GM21447 (cell line): ENCODE results near the gene NXPE3.
A peak's percentile ranks its signal among the peaks of the same experiment; 100 is the strongest.
"Not testable (repeated sequence)": the region's sequence is repeated elsewhere in the genome, so short reads cannot be mapped to it uniquely, and the experiment has no call there.

ENCODE experiments used
- ATAC-seq: cut with Tn5 transposase; IDR thresholded peaks from one replicate; pipeline ENCODE4 v1.9.1; 2021; ENCODE audit not compliant: unreplicated experiment

NXPE3 gene

GRCh38 chr3:101779047-101779821, at the start of gene NXPE3:
Gene NXPE3 (plus strand): TSS chr3:101779211. CDS start chr3:101785597, 6,386 bp downstream.
- ATAC-seq = peak; percentile 91

DNA sequence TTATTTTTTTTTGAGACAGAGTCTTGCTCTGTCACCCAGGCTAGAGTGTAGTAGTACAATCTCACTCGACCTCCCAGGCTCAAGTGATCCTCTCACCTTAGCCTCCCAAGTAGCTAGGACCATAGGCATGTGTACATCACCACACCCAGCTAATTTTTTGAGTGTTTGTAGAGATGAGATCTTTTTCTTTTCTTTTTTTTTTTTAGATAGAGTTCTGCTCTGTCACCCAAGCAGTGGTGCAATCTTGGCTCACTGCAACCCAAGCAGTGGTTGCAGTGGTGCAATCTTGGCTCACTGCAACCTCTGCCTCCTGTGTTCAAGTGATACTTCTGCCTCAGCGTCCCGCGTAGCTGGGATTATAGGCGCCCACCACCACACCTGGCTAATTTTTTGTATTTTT, 49.4 kb upstream of the NXPE3 start:
- ATAC-seq = no peak

DNA sequence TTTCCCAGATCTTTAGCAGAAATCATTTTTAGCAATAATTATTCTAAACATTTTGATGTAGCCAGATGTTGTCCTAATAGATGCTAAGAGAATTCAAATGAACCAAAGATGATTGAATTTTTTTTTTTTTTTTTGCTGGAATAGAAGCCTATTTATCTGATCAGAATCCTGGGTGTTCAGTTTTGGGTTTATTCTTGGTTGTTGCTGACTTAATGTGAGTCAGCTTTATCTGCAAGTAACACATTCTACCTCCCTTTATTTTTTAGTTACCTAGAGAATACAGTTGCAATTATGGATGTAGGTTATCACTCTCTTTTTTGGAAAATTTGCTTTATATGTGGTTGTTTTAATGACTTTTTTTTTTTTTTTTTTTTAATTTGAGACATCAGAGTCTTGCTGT, 48.2 kb upstream of the NXPE3 start:
- ATAC-seq = no peak

DNA sequence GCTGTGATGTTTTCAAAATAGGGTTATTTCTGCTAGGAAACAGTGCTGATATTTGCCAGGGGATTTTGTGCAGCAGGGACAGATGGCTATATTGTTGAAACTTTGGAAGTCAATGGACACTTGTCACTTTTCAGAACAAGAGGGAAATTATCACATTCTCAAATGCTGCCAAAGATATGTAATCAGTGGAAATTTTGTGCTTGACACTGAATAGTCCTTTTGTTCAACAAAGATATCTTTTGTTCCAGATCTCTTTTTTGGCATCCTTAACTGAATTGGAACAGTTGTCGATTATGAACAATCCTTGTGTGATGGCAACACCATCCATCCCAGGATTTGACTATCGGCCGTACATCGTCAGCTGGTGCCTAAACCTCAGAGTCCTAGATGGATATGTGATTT, 46.8 kb upstream of the NXPE3 start:
- no peak for ATAC-seq

DNA sequence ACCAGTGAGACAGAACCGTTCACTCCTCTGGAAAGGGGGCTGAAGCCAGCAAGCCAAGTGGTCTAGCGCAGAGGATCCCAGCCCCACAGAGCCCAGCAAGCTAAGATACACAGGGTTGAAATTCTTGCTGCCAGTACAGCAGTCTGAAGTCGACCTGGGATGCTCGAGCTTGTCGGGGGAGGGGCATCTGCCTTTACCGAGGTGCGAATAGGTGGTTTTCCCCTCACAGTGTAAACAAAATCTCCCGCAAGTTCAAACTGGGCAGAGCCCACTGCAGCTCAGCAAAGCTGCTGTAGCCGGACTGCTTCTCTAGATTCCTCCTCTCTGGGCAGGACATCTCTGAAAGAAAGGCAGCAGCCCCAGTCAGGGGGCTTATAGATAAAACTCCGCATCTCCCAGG, 43.2 kb upstream of the NXPE3 start:
- ATAC-seq = no peak

- not testable (repeated sequence) for ATAC-seq
Observed at GRCh38 chr3:101741914-101742313, 37.1 kb upstream of the NXPE3 start.

- ATAC-seq = no peak
Observed at GRCh38 chr3:101744811-101745210, 34.2 kb upstream of the NXPE3 start.

- ATAC-seq = not testable (repeated sequence)
Observed at GRCh38 chr3:101745934-101746333, 33.1 kb upstream of the NXPE3 start.

DNA sequence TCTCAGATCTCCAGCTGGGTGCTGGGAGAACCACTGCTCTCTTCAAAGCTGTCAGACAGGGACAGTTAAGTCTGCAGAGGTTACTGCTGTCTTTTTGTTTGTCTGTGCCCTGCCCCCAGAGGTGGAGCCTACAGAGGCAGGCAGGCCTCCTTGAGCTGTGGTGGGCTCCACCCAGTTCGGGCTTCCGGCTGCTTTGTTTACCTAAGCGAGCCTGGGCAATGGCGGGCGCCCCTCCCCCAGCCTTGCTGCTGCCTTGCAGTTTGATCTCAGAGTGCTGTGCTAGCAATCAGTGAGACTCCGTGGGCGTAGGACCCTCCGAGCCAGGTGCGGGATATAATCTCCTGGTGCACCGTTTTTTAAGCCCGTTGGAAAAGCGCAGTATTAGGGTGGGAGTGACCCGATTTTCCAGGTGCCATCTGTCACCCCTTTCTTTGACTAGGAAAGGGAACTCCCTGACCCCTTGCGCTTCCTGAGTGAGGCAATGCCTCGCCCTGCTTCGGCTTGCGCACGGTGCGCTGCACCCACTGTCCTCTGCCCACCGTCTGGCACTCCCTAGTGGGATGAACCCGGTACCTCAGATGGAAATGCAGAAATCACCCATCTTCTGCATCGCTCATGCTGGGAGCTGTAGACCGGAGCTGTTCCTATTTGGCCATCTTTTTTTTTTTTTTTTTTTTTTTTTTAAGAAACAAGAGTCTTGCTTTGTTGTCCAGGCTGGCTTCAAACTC, 25.5 kb upstream of the NXPE3 start:
- ATAC-seq = not testable (repeated sequence)

- ATAC-seq = no peak
Observed at GRCh38 chr3:101758224-101758623, 20.8 kb upstream of the NXPE3 start.

DNA sequence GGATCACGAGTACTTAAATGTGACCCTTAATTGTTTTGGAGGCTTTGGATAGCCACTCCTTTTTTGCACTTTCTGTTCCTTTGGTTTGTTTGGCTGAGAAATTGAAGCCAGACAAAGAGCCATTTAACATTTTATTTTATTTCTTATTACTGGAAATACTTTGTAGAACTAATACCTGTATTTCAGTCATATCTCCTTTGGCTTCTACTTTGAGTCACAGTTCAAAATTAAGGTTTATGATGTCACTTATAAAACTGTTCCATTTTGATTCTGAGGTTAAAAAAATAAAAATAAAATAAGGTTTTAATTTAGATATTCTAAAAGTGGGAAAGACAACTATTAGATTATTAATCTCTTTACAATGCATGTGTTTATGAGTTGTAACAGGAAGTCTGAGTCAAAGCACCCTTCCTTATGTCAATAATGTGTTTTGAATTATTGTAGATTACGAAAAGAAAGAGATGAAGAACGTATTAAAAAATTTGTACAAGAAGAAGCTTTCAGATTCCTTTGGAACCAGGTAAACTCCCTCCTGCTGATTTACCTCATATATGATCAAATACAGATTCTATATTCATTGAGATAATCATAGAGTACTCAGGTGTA, 16.9 kb upstream of the NXPE3 start:
- ATAC-seq = no peak

DNA sequence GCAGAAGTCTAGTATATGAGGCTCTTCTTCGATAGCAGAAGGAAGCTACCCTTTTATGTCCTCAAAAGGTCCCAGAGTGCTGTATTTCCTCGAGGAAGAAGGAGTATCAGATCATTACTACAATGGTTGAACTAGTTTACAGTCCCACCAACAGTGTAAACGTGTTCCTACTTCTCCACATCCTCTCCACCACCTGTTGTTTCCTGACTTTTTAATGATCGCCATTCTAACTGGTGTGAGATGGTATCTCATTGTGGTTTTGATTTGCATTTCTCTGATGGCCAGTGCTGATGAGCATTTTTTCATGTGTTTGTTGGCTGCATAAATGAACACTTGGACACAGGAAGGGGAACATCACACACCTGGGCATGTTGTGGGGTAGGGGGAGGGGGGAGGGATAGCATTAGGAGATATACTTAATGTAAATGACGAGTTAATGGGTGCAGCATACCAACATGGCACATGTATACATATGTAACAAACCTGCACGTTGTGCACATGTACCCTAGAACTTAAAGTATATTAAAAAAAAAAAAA, 1.2 kb upstream of the NXPE3 start:
- ATAC-seq = not testable (repeated sequence)

DNA sequence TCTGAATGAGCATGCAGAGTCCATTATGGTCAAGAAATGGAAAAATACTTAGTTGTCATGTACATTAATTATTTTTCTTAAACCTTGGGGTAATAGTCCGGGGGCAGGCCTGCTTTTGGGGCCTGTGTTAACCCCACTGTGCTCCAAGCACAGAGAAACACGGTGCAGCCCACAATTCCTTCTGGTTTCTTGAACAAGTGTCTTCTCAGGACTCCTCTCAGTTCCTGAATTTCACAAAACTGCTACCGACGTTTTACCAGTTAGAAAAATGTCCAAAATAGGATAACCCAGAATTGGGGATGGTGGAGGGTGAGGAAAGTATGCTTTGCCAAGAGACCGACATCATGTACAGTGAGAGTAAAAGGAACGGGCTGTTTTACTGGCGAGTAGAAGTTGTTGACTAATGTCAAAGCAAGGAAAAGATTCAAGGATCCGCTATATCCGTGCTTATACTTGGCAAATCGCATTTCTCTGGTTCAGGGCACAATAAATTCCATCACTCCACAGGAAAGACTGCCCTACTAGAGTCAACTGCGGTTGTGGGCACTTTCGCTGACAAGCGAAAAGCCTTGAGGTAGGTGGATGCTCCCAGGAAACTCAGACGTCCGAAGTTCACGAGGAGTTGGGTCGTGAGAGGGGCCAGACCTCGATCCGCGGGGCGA, 495 bp upstream of the NXPE3 start:
- ATAC-seq = no peak

DNA sequence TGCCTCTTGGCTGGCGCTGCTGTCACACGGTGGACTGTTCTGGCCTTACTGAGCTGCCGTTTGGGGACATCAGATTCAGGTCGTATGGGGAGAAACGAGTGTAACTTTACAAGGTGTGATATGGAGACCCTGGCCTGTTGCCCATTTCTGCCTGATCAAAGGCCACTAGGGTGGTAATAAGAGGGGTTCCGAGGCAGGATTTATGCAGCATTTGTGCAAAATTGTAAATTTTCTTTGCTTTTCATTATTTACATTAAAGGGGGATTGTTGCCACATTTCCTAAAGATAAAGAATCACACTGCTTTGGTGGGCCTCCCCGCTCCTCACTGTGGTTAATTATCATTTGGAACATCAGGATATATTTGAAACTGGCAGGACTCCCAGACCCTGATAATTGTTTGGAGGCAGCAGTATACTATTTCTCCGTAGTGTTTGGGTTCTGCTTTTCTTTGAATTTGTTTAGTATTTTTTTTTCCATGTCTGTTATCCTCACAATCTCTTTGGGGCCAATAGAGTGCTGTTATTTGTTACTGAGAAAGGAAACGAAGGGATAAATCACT, 891 bp downstream of the NXPE3 start:
- ATAC-seq = no peak

DNA sequence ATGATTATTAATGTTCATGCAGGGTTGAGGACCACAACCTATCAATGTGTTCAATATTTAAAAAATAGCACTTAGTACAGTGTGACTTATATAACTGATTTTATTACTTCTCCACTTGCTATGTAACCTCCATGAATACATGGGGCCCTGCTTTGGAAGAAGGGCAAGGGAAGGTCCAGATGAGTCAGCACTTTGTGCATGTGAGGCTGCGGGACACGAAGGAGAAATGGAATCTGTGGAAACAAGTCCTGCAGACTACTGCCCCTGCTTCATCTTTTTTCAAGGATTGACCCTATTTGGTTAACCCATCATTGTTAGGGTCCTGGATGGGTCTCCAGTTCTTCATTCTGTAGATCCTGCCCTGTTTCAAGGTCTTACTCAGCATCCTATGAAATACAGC, 1.6 kb downstream of the NXPE3 start:
- ATAC-seq = no peak

DNA sequence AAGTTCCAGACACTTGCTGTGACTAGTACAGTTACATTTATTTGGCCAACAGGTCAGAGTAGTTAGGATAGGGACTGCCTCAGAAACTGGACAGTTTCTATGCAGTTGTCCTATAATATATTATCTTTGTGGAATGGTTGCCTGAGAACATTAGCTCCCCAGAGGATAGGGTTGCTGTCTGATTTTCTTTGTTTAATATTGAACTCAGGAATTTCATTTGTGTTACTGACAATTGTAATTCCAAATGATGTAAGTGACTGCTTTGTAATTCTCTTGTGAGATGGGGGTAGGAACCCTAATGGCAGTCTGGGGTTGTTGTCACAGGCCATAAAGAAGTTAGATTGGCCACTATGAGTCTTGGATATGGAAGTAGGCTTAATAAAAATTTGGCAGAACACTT, 2.2 kb downstream of the NXPE3 start:
- no peak for ATAC-seq

- no peak for ATAC-seq
Observed at GRCh38 chr3:101784855-101785613, 6.0 kb downstream of the NXPE3 start.

DNA sequence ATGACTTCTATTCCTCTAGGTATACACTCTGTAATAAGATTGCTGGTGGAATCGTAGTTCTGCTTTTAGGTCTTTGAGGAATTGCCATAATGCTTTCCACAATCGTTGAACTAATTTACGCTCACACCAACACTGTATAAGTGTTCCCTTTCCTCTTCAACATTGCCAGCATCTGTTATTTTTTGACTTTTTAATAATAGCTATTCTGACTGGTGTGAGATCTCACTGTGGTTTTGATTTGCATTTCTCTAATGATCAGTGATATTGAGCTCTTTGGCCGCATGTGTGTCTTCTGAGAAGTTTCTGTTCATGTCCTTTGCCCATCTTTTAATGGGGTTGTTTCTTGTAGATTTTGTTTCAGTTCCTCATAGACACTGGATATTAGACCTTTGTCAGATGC, 12.8 kb downstream of the NXPE3 start:
- ATAC-seq = peak; percentile 98

DNA sequence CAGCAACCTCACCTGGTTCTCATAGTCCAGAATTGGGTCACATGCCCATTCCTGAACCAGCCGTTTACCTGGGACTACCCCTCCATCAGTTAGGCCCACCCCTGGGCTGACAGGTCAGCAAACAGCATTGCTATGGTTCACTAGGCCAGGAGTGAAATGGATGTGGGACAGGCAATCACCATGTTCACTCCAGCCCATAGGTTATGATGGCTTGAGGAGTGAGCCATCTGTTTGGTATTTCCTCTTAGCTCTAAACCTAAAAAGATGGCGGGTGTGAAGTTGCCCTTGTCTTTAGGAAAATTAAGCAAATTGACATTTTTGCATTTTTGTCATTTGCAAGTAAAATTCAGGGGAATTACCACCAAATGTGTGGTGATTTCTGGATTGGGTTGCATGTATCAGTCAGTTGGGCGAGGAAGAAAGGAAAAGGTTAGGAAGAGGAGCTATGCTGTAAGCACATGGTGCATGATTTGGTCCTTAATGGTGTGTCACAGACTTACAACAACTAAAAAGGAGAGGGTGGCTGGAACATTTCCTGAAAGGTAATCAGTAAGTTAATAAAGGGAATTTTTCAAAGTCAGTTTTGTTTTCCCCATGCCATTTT, 17.2 kb downstream of the NXPE3 start:
- no peak for ATAC-seq

GRCh38 chr3:101801174-101801573, 22.2 kb downstream of the NXPE3 start:
- ATAC-seq = no peak
